Renal cortex interstitium (tissue), 11 donors: ENCODE measurements around the gene DSCAM. TPM values are rescaled to one million over a fixed set of nuclear protein-coding genes. Genes with fewer than 3 reads are reported as not detected.

Experiments
- DNase-seq, 11 donors: peaks; one replicate each; pipeline ENCODE4 v3.0.0-alpha.2; 2013; ENCODE audit warnings: low read depth in 9 of 11, low spot score in 4 of 11; ENCODE audit errors: extremely low read depth in 1 of 11
- polyA plus RNA-seq, 3 donors: library from polyadenylated mRNA; unstranded; fragments of 120-200 nt; gene quantifications; one replicate each; pipeline ENCODE4 v1.2.1, GENCODE V29; 2013; ENCODE audit not compliant: insufficient read length in 3 of 3

The DSCAM gene
- polyA plus RNA-seq, 3 donors: 0.11 TPM; not detected in 2

DNA sequence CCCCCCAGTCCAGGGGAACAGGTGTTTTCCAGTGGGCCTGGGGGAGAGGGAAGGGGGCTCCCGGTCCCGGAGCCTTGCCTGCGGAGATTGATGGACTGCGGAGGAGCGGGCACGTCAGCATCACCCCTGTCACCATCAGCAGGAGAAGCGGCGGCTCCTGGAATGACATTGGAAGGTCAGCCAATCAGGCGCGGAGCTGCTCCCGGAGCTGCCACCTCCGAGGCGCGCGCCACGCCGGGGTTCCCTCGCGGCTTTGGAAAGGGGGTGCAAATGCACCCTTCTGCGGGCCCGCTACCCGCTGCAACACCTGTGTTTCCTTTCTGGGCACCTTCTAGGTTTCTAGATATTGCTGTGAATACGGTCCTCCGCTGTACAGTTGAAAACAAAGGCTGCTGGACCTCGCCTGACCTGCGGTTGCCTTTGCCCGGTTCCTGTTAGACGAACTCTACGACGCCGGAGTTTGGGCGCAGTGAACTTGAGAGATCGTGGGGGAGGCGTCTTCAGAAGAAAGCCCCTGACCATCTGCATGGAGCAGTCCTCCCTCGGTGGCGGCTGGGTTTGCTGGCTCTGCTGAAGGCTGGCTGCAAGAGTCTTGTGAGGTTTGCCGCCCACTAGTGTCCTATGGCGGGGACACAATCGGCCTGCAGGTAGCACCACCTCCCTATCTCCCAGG lies 5.3 kb downstream of the DSCAM start:
- peak in 10 of 11 donors; percentile 35 to 67 (median 58) for DNase-seq

DNA sequence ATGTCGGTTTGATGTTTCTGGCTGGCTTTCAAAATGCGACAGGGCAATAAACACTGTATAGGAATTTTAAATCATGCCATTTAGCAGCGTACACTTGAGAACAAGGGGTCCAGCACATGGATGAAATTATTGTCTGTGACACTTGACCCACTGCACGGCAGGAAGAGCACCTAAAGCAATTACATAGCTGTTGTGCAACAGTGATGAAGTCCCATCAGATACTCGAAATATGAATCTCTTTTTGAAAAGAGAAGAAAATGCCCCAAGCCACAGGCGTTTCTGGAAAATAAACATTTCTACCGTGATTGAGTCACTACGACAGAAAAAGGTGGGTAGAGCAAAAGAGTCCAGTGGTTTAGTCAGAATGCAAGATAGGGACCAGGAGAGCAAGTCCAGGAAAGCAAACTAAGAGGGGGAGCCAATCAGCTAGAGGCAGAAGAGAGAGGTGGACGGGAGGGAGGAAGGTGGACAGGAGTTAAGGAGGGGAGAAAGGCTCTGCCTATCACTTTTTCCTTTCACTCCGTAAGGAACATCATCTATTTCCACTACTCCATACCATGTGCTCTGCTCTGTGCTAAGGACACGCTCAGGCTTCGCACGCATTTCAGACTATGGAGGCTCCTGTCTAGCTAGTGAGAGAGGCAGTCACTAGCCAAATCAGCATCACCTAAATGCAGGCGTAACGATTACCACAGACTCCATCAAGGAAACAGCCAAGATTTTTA lies 6.4 kb downstream of the DSCAM start:
- DNase-seq: no peak

DNA sequence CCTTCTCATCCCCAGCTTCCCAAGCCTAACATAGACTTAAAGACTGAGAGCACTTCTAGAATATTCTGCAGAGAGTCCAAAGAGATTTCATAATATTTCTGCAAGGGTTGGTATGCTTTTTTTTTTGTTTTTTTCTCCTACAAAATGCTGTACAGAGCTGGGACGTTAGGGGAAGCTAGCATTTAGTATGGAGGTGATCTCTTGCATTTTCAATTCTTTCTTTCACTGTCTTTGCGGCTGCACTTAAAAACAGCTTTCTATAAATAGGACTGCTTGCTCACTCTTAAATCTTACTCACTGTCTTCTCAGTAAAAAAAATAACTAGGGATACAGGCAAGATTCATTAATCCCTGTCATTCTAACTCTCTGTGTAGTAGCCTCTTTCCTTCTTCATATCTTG lies 7.4 kb downstream of the DSCAM start:
- no peak for DNase-seq

DNA sequence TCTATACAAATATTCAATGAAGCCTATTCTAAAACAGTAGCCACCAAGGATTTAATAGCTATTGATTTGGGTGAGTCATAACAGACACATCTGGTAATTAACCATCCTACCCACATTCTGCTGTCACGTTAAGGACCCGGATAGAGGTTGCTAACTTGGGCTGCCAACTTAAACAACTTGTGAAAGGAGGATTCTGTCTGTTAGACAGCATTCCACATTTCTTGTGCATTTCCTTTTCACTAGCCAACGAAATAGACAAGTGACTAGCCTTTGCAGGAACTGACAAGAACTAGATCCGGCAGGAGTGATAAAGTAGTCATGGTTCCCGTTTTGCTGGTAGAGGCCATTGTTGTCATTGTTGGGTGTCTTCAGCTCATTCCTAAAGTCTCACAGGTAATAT lies 9.5 kb downstream of the DSCAM start:
- no peak for DNase-seq

DNA sequence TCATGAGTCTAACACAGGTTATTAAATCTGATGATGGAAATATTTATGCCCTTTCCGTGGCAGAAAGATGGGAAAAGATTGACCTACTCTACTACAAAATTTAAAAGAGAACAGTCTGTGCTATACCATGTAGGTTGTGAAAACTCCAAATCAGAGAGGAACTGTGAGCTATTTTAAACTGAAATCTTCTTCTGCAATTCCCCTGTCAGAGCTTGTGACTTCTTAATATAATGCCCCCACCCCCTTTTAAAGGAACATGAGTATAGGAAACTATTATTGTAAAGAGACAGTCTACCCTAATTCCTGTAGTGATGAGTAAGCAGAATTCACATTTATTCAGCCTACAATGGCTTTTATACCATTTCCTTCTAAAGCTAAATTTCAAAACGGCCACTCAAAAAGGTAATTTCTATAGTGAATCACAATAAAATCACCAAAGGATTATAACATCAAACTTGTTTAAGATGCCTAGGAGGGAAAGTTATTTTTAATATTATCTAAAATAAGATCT lies 11.7 kb downstream of the DSCAM start:
- no peak for DNase-seq

DNA sequence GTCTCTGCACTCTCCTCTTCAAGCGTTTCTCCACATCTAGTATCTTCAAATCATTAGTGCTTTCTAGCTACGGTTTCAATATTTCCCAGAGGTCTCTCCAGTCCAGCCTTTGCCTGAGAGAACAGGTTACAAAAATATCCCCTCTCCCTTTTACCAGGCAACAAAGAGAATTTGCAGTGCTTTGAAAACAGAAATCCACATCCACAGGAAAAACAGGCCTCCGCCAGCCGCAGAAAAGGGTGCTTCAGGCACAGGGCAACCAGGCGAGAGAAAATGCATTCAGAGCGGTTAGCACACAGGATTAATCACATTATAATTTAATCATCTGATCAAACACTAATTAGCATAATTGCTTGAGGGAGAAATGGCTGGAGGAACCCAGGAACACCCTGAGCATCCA lies 13.8 kb downstream of the DSCAM start:
- no peak for DNase-seq

DNA sequence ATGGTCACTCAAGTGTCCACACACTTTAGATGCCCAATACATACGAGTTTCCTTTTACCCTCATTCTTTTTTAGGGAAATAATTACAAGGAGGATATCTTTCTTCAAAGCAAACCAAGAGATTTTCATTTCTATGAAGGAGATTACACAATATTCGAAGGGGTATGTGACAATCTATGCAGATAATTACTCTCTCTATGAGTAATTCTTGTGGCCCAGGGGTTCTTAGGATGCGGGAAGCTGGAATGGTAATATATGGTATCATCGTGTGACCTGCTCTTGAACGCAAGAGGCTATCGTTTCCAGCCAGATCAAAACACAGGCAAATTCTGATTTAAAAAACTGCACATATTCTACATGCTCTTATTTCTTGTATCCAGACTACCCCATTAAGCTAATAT lies 14.6 kb downstream of the DSCAM start:
- no peak for DNase-seq

DNA sequence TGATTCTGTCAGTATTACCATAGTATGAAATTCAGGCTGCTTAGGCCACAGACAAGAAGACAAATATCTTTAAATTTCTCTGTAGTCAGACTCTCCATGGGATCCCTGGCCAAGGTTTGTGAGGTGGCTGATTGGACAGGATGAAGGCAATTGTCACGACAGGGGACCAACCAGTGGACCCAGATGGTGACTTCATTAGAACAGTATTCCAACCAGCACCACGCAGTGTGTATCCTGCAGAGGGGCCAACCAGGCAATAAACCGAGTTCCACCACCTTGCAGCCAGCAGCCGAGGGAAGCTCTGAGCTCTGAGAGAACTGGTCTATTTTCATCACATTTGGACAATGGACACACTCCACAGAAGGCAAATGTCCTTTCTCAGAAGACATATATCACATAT lies 16.1 kb downstream of the DSCAM start:
- no peak for DNase-seq

DNA sequence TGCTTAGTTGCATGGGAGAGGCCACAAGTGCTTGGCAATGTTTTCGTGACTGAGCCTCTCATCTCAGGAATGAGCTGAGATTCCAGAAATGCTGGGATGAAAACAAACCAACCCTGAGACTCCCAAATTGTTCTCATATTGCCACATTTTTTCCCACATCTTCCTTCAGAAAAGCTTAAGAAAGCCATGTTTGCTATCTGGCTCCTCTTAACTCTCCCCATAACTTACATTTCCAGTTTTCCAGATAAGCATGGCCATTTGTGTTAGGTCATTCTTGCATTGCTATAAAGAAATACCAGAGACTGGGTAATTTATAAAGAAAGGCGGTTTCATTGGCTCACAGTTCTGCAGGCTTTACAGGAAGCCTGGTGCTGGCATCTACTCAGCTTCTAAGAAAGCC lies 17.2 kb downstream of the DSCAM start:
- DNase-seq: no peak

DNA sequence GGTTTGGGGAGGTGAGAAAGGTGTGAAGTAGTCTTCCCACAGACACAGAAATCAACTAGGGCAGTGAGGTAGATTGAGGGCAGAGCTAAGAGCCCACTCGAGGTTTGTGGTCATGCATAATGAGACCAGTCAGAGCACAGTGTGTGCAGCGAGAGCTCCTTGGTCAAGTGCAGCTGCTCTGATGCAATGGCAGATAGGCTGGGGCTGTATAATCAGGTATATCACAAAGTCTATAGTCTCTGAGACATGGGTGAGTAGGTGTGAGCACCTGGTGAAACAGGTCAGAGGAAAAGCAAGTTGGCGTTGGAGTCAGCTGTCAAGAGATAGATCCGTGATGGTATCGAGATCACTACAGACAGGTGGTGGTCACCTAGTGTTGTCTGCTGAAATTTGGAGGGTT lies 17.6 kb downstream of the DSCAM start:
- DNase-seq: no peak

DNA sequence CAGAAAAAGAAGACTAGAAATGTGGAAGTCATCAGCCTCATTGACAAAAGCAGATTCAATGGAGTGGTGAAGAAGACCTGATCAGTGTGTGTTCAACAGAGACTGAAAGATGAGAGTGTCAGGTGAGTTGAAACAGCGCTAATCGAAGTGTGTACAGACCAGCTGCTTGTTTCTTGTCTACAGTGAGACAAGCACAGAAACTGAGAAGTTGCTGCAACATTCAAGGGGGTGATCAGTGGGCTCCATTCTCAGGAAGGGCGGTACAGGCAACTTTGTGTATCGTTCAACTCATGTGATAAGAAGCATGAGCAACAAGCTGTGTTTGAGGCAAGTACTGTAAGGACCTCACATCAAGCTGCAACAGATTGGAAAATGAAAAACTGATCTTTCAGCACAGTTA lies 19.4 kb downstream of the DSCAM start:
- DNase-seq: no peak

DNA sequence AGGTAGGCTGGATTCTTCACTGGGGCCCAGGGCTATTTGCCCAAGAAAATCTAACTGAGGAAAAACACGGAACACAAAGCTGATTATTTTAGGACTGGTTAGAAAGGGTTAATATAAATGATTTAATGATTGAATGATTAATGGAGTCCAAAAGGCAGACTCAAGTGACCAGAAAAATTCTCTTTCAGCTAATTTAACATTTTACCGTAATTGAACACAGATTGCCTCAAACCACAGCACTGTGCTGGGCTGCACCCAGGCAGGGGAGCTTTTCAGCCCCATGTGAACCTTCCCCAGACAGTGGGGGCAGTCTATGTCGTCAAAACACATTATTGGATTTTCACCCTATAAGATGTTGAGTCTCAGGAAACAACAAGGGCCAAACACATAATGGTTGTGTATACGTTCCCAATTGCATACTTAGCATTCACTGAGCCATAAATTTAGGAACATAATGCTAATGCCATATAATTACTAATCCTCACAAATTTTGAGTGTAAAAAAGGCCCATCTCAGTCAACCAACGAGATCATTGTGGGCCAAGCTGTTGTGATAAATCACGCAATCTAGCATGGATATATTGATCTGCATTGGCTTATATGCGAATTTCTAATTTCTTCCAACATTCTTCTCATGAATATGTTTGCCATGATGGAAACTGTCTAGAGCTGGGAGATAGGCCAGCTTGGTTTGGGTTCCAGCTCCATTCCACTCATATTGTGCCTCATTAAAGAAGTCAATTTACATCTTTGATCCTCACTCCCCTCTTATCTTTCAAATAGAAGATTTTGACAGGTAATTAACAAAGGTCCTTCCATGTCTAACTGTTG lies 27.7 kb downstream of the DSCAM start:
- DNase-seq: no peak

DNA sequence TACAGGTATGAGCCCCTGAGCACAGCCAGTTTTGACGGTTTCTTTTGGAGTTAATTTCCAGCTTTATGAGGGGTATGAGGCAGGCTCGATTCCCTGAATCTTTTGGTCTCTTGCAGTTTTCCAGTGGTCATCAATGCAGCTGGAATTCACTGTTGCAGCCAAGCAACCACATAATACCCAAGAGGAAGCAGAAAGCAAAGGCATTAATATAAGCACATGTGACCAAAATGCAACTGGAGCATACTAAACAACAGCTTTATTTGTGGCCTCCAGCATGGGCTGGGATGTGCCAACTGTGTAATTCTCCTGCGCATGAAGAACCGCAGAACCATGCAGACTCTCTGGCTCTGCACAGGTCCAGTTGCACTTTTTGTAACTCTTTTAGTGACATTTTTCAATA lies 33.0 kb downstream of the DSCAM start:
- no peak for DNase-seq

DNA sequence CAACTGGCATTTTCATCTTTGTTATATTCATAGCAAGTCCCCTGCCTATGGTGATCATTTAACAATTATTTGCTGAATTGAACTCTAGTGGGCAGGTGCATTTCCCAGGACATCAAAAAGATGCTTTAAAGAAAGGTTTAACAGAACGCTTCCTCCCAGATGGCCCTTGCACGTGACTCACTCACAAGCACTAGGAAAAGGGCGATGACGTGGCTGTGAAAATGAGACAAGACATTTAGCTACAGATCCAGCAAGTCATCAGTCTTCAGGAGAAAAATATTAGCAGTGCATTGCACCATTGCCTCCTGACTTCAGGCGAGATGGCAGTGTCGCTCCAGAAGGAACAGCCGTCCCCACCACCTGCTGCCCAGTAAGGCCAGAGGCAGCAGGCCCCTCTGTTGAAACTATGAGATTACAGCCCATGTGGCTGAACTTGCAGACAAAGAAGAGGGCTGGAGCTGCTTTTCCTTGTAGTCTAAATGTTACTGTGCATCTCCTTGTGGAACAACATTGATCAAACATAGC lies 37.2 kb downstream of the DSCAM start:
- DNase-seq: no peak

DNA sequence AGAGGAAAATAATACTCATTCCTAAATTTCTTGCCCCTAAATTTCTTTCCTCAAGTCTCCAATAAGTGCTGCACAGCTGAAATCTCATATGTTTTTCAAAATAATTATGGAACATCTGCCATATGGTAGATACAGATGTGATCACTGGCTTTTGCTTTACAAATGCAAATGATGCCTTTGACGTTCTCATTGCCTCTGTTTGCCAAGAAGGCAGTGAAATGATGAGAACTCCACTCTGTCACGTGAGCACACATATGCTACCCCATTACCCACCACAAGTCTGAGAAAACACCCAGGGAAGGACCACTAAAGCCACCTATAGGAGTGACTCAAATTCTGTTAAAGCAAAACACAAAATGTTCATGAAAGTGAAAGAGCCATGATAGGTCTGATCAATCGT lies 43.9 kb downstream of the DSCAM start:
- DNase-seq: no peak

DNA sequence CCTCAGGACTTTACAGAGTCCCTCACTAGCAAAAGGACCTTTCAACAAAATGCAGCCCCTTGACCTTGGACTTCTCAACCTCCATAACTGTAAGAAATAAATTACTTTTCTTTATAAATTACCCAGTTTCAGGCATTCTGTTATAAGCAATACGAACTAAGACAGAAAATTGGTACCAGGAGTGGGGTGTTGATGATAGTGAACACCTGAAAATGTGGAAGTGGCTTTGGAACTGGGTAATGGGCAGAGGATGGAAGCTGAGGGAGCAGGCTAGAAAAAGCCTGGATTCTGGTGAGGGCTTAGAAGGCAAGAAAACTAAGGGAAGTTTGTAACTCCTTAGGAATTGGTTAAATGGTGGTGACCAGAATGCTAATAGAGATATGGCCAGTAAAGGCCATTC lies 46.8 kb downstream of the DSCAM start:
- DNase-seq: no peak

DNA sequence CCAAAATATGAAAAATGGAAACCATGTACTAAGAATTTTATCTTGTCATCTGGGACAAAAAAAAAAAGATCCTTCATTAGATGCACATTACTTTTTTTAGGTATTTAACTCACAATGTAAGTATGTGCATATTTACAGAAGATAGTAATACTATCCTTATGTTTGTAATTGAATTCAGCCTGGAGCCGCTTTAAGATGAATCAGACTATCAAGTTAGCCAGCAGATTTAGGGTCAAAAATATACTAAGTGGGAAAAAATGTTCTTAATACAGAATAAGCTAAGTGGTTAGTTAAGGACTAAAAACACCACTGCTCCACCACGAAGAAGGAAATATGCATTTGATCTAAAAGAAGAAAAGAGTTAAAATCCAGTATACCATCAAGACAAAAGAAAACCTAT lies 49.1 kb downstream of the DSCAM start:
- no peak for DNase-seq

DNA sequence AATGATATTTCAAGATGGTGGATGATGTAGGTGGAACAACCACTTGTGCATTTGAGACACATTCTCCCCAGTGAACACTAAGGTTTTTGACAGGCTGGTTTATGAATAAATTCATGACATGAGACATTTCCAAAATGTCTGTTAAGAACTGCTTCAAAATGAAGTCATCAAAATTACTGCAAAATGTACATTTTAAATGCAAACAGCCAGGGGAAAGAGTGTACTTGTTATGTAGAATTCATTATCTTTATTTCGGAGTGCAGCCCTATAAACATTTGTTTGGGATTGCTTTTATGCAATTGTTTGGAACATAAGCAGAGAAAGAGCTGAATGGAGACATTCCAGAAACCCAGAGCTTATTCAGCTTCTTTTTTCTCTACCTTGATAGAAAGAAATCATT lies 49.5 kb downstream of the DSCAM start:
- DNase-seq: no peak

DNA sequence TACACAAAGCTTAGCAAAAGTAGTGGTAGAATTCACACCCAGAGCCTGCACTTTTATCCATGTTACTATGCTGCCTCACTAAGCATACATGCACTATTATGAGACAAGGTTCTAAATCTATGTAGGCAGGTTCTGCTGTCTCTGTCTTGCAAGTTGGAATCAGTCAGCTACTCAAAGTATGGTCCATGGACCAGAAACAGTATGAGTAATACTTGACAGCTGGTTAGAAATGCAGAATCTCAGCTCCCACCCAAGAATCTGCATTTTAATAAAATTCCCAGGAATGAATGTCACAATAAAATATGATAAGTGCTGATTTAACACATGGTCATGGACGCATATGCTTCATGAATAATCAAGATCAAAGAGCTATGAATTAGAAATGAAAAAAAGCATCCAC lies 50.5 kb downstream of the DSCAM start:
- no peak for DNase-seq

DNA sequence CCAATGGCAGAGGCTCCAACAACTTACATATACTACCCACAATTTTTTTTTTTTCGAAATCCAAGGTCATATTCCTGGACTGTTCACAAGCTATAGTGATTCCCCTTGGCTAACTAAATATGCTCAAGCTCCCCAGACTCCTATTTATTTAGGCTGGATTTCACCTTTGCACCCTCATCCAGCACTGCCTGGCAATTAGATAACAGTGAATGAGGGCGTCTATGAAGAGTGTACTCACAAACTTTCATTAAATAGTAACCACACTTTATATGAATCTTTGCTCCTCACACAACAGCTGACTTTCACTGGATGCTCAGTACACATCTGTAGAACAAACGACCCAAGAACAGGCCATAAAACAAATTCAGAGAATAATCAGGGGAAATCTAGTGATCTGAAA lies 51.6 kb downstream of the DSCAM start:
- DNase-seq: no peak
